Midbrain (tissue), 1 donor: ENCODE data around the gene FRG1.
"Not testable (repeated sequence)": the region's sequence is repeated elsewhere in the genome, so short reads cannot be mapped to it uniquely, and the experiment has no call there.

Source experiments
- DNase-seq: peaks from one replicate; lab custom pipeline; 2025; lab: John Stamatoyannopoulos, UW

FRG1 gene

DNA sequence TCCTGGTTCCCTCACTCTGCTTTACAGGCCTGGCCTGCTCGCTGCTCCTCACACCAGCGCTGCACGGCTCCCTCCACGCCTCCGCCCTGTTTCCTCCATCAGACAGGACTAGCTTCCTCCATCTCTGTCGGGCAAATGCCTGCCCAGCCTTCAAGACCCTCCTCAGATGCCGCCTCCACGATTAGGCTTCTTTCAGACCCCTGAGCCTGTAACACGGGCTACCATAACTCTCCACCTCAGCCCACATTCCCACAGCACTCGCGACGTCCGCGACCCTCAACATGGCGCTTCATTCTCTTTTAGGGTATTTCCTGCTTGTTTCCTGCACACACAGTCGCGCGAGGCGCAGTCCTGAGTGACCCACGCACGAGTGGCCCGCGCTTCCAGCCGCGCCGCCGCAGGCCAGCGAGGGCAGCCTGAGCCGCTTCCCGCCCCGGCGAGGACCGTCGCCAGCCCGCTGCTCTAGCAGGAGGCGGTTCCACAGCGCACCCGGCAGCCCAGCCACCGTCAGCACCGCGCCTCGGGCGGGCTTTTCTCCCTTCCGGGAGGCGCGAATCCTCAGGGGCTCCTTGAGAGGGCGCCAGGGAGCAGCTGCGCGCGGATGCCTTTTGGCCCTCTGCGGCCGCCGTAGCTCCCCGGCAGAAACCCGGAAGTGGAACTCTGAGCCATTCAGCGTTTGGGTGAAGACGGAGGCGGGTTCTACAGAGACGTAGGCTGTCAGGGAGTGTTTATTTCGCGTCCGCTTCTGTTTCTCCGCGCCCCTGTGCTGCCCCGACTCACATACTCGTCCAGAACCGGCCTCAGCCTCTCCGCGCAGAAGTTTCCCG, at the start of gene FRG1:
FRG1 (plus strand) TSS at position 695 of the 827 bp plus-strand sequence. CDS start 138 bp downstream, outside the sequence.
- no peak for DNase-seq

DNA sequence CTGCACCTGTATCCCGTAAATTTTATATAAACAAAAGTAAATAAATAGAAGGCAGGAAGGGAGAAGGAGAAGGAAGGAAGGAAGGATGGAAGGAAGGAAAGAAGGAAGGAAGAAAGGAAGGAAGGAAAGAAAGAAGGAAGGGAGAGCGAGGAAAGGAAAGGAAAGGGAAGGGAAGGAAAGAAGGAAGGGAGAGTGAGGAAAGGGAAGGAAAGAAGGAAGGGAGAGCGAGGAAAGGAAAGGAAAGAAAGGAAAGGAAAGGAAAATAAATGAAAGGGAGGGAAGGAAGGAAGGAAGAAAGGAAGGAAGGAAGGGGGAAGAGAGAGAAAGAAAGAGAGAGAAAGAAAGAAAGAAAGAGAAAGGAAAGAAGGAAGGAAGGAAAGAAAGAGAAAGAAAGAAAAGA, 43.0 kb upstream of the FRG1 start:
- DNase-seq: no peak

GRCh38 chr4:189899481-189900015, 41.1 kb upstream of the FRG1 start:
- not testable (repeated sequence) for DNase-seq

- DNase-seq: not testable (repeated sequence)
Measured at GRCh38 chr4:189904420-189905027, 36.1 kb upstream of the FRG1 start.

DNA sequence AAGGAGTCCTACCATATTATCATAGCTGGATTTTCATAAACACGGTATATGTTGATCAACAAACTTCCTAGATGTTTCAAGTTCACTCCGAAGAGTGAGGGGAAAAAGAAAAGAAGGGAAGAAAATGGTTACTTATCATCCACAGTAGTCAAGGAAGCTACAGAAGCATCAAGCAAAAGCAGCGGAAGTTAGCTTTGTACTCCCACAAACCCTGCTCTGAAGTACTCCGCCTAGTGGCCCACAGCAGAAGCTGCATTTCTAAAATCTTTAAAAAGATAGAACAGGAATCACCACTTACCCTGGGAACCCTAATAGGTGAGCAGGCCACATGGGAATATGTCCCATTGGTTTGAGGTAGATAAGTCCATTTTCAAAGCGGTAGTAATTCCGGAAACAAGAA, 28.5 kb upstream of the FRG1 start:
- DNase-seq: no peak

DNA sequence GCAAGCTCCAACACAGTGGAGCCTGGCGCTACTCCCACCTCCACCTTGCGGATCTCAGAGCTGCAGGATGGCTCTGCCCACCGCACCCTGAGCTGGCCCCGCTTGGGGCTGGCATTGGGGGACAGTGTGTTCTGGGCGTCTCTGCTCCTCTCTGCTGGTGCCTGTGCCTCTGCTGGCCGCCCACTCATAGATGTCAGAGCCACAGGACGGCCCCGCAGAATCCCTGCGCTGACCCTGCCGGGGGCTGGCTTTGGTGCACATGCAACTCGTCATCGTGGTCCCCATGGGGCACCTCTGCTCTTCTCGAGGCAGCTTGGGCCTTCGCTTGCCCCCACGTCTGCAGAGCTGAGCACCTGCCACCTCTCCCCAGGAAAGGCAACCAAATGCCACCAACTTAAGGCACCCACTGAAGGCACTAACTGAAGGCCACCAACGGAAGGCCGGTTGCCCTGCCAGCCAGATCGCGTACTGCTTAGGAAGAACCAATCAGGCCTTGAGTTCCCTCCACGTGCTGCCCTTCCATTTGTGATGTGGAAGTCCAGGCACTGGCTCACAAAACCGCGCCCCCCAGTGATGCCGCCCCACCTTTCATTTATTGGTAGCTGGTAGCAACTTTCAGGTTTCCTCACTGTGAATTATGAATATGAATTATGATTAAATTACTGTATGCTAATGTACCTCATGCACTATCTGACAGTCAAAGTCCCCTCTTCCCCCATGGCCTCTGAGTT, 23.3 kb upstream of the FRG1 start:
- DNase-seq: no peak

GRCh38 chr4:189921058-189921457, 19.6 kb upstream of the FRG1 start:
- no peak for DNase-seq

GRCh38 chr4:189926742-189927141, 13.9 kb upstream of the FRG1 start:
- not testable (repeated sequence) for DNase-seq

- no peak for DNase-seq
Measured at GRCh38 chr4:189941005-189941450, 356 bp downstream of the FRG1 start.

- not testable (repeated sequence) for DNase-seq
Measured at GRCh38 chr4:189942412-189942811, 1.7 kb downstream of the FRG1 start.

DNA sequence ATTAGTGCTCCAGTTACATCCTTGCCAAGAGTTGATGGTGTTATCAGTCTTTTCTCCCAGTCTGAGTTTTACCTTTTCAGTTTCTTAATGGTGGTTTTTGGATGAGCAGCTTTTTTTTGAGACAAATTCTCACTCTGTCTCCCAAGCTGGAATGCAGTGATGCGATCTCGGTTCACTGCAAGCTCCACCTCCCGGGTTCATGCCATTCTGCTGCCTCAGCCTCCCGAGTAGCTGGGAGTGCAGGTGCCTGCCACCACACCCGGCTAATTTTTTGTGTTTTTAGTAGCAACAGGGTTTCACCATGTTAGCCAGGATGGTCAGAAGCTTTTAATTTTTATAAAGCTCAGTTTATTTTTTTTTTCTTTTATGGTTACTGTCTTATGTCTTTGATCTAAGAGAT, 3.4 kb downstream of the FRG1 start:
- not testable (repeated sequence) for DNase-seq

DNA sequence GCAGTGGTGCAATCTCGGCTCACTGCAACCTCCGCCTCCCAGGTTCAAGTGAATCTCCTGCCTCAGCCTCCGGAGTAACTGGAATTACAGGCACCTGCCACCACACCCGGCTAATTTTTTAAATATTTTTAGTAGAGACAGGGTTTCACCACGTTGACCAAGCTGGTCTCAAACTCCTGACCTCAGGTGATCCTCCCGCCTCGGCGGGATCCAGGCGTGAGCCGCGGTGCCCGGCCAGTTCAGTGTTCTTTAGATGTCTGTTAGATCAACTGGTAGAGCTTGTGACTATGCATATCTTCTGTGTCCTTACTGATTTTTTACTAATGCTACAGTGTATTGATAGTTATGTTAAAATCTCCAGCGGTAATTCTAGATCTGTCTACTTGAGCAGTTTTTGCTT, 6.2 kb downstream of the FRG1 start:
- not testable (repeated sequence) for DNase-seq

- DNase-seq: not testable (repeated sequence)
Measured at GRCh38 chr4:189948486-189948885, 7.8 kb downstream of the FRG1 start.

DNA sequence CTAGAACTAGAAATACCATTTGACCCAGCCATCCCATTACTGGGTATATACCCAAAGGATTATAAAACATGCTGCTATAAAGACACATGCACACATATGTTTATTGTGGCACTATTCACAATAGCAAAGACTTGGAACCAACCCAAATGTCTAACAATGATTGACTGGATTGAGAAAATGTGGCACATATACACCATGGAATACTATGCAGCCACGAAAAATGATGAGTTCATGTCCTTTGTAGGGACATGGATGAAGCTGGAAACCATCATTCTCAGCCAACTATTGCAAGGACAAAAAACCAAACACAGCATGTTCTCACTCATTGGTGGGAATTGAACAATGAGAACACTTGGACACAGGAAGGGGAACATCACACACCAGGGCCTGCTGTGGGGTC, 28.6 kb downstream of the FRG1 start:
- DNase-seq: not testable (repeated sequence)

GRCh38 chr4:189973646-189974045, 33.0 kb downstream of the FRG1 start:
- no peak for DNase-seq

- DNase-seq: no peak
Measured at GRCh38 chr4:189974056-189974455, 33.4 kb downstream of the FRG1 start.

GRCh38 chr4:189979196-189980047, 38.8 kb downstream of the FRG1 start:
- no peak for DNase-seq

- DNase-seq: not testable (repeated sequence)
Measured at GRCh38 chr4:189980292-189980691, 39.6 kb downstream of the FRG1 start.

DNA sequence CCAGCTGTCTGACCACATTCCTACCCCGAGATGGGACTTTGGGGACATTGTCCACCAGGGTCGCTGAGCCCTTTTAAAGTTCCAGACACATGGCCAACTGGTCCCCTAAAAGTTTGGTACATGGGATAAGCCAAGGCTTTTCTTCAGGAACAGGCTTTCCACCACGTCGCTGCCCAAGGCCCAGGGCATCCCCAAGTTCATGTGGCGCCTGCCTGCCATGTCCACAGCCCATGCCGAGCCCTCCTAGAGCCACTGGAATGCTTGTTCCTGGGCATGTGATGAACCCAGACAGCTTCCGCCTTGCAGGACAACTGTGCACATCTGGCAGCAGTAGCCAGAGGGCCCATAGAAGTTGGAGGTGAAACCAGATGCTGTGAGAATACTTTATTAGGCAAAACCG, 41.3 kb downstream of the FRG1 start:
- no peak for DNase-seq

GRCh38 chr4:189983916-189984526, 43.3 kb downstream of the FRG1 start:
- not testable (repeated sequence) for DNase-seq

- not testable (repeated sequence) for DNase-seq
Measured at GRCh38 chr4:189984661-189985060, 44.0 kb downstream of the FRG1 start.
